SK-N-MC (cell line): ENCODE results near the gene PVALB.

Source experiments
- EZH2 ChIP-seq: fragments of 200-600 bp; sonication (generic); IDR thresholded peaks from one replicate; pipeline ENCODE4 v1.6.1; 2017; ENCODE audit warnings: antibody characterized with exemption
- FOXP2 ChIP-seq: optimal IDR thresholded peaks from 2 replicates; pipeline ENCODE3; 2011; ENCODE audit warnings: mild to moderate bottlenecking, moderate library complexity; ENCODE audit not compliant: insufficient read depth; ENCODE audit errors: extremely low read length, control extremely low read depth
- POLR2AphosphoS5 ChIP-seq: IDR thresholded peaks from 2 replicates; pipeline ENCODE4 v1.6.1; 2012; ENCODE audit warnings: mild to moderate bottlenecking, low read depth, low read length, borderline replicate concordance

GRCh38 chr22:36818010-36818642 is 1.3 kb upstream of the PVALB start:
- TF ChIP-seq EZH2 (no peak), FOXP2 (no peak), POLR2AphosphoS5 (no peak)
